ENCODE measurements around the gene SNX30.
A peak's percentile ranks its signal among the peaks of the same experiment; 100 is the strongest.

SNX30 gene

GRCh38 chr9:112753725-112754124 lies 3.2 kb downstream of the SNX30 start:
- peak; percentile 46 for DNase-seq

- peak; percentile 86 for DNase-seq
These were observed 4.0 kb downstream of the SNX30 start for GRCh38 chr9:112754578-112754977.

GRCh38 chr9:112755016-112755427 lies 4.5 kb downstream of the SNX30 start:
- no peak for DNase-seq

GRCh38 chr9:112755675-112756074 lies 5.1 kb downstream of the SNX30 start:
- no peak for DNase-seq

- no peak for DNase-seq
These were observed 6.8 kb downstream of the SNX30 start for GRCh38 chr9:112757282-112757883.

GRCh38 chr9:112757940-112758339 lies 7.4 kb downstream of the SNX30 start:
- no peak for DNase-seq

GRCh38 chr9:112760821-112761220 lies 10.3 kb downstream of the SNX30 start:
- no peak for DNase-seq

GRCh38 chr9:112761912-112762655 lies 11.5 kb downstream of the SNX30 start:
- DNase-seq: no peak

GRCh38 chr9:112762726-112763518 lies 12.4 kb downstream of the SNX30 start:
- no peak for DNase-seq

GRCh38 chr9:112764344-112764743 lies 13.8 kb downstream of the SNX30 start:
- DNase-seq: no peak

- no peak for DNase-seq
These were observed 14.3 kb downstream of the SNX30 start for GRCh38 chr9:112764837-112765236.

GRCh38 chr9:112765281-112765680 lies 14.7 kb downstream of the SNX30 start:
- DNase-seq: no peak

GRCh38 chr9:112771359-112772214 lies 21.0 kb downstream of the SNX30 start:
- no peak for DNase-seq

GRCh38 chr9:112772215-112772509 lies 21.6 kb downstream of the SNX30 start:
- no peak for DNase-seq

- DNase-seq: no peak
These were observed 22.0 kb downstream of the SNX30 start for GRCh38 chr9:112772551-112772950.

GRCh38 chr9:112774006-112774996 lies 23.7 kb downstream of the SNX30 start:
- no peak for DNase-seq

- peak; percentile 24 for DNase-seq
These were observed 27.4 kb downstream of the SNX30 start for GRCh38 chr9:112777914-112778313.

- DNase-seq: no peak
These were observed 30.0 kb downstream of the SNX30 start for GRCh38 chr9:112780450-112781036.

GRCh38 chr9:112782218-112782617 lies 31.7 kb downstream of the SNX30 start:
- DNase-seq: no peak

- no peak for DNase-seq
These were observed 33.0 kb downstream of the SNX30 start for GRCh38 chr9:112783551-112783954.

- DNase-seq: no peak
These were observed 33.6 kb downstream of the SNX30 start for GRCh38 chr9:112784020-112784785.

All from activated CD4-positive, alpha-beta T cell treated with anti-CD3 and anti-CD28 coated beads, Interleukin-2, amount 50 U/mL, for 16 hours (primary cell).